Nephron (organoid): ENCODE data around the gene TP53TG5.

Experiments
- H3K27ac Mint-ChIP-seq, 3 experiments: 2 replicates each; pipeline ENCODE4 v1.8.0; 2020; ENCODE audit warnings: mixed read lengths in 3 of 3, mild to moderate bottlenecking in 2 of 3, moderate library complexity in 1 of 3
- H3K27me3 Mint-ChIP-seq: 2 replicates; pipeline ENCODE4 v1.8.0; 2021; ENCODE audit warnings: low read depth, mild to moderate bottlenecking, moderate library complexity, mixed read lengths
- H3K36me3 Mint-ChIP-seq: 2 replicates; pipeline ENCODE4 v1.8.0; 2020; ENCODE audit warnings: low read depth, mixed read lengths
- H3K4me1 Mint-ChIP-seq: 2 replicates; pipeline ENCODE4 v1.8.0; 2020; ENCODE audit warnings: mixed read lengths
- H3K4me3 Mint-ChIP-seq, 3 experiments: 2 replicates each; pipeline ENCODE4 v1.8.0; 2020; ENCODE audit warnings: mild to moderate bottlenecking in 3 of 3, mixed read lengths in 3 of 3, moderate library complexity in 2 of 3
- H3K9me3 Mint-ChIP-seq: 2 replicates; pipeline ENCODE4 v1.8.0; 2020; ENCODE audit warnings: mixed read lengths
- CTCF ChIP-seq, 3 experiments: fragments of 200-600 bp; sonication (generic); IDR thresholded peaks; one replicate each; pipeline ENCODE4 v1.5.0; 2021; ENCODE audit warnings: antibody characterized with exemption in 3 of 3; ENCODE audit not compliant: unreplicated experiment in 3 of 3

Gene TP53TG5

GRCh38 chr20:45420125-45420524 lies 42.0 kb upstream of the TP53TG5 start:
- no peak overlapping the region for H3K27ac Mint-ChIP-seq
- no peak for TF ChIP-seq CTCF (IDR thresholded peaks at IDR 0.05; ENCODE audit: unreplicated experiment in 3 of 3)
- H3K4me1 Mint-ChIP-seq = peaks cover 20% of the 10 kb centered on the region
- H3K9me3 Mint-ChIP-seq = no peaks in the 10 kb centered on the region
- peak overlapping the region in 1 of 3 experiments; percentile 26 for H3K4me3 Mint-ChIP-seq
- no peaks in the 10 kb centered on the region for H3K27me3 Mint-ChIP-seq
- peaks cover 30% of the 10 kb centered on the region for H3K36me3 Mint-ChIP-seq

DNA sequence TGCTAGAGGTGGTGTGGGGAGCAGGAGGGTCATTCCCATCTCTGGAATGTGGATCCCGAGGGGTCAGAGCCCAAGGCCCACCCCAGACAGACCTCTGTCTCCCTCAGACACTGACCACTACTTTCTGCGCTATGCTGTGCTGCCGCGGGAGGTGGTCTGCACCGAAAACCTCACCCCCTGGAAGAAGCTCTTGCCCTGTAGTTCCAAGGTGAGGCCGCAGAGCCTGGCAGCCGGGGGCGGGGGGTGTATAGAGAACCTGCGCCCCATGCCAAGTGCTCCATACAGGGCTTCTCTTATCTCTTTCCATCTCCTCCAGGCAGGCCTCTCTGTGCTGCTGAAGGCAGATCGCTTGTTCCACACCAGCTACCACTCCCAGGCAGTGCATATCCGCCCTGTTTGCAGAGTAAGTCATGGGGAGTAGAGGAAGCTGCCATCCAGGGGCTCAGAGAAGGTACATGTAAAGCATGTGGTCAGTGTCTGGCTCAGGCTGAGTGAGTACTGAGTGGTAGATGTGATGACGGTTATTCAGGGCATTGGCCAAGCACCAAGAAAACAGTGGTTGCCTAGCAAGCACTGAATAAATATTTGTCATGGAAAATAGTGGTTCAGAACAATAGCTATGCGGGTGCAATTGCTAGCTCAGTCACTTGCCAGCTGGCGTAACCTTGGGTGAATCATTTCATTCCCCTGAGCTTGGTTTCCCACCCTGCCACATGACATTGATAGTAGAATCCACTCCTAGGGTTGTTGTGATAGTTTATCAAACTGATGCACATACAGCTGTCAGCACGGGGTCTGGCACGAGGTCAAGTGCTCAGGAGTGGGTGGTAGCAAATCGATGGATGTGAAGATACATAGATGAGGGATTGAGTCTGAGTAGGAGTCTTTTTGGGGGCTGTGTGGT lies 41.3 kb upstream of the TP53TG5 start:
- no peaks in the 10 kb centered on the region for H3K27me3 Mint-ChIP-seq
- peak overlapping the region in 2 of 3 experiments; percentile 40 to 64 for H3K4me3 Mint-ChIP-seq
- TF ChIP-seq CTCF (IDR thresholded peaks at IDR 0.05; ENCODE audit: unreplicated experiment in 3 of 3) = no peak
- H3K4me1 Mint-ChIP-seq = peaks cover 21% of the 10 kb centered on the region
- H3K9me3 Mint-ChIP-seq = no peaks in the 10 kb centered on the region
- H3K36me3 Mint-ChIP-seq = peaks cover 26% of the 10 kb centered on the region
- H3K27ac Mint-ChIP-seq = no peak overlapping the region

DNA sequence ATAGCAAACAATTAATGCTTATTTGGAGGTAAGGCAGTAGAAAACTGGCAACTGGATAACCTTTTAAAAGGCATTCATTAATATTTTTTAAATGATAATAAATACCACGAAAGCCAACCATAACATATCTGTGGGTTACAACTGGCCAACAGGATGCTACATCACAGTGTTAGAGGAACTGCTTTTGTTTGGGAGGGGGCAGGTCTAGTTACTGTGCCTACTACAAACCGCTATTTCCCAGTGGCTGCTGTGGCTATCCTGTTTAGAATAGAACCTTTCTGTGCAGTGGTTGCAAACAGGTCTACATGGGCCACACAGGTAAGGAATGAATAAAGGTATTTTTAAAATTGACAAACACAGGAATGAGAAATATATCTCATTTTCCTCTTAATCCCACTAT lies 38.8 kb upstream of the TP53TG5 start:
- Mint-ChIP-seq H3K27ac (no peak overlapping the region), H3K4me1 (peaks cover 21% of the 10 kb centered on the region), H3K4me3 (peak overlapping the region; percentile 95 to 98 (median 96)), H3K27me3 (no peaks in the 10 kb centered on the region), H3K9me3 (no peaks in the 10 kb centered on the region), H3K36me3 (peaks cover 19% of the 10 kb centered on the region)
- TF ChIP-seq CTCF (IDR thresholded peaks at IDR 0.05; ENCODE audit: unreplicated experiment in 3 of 3) = no peak

DNA sequence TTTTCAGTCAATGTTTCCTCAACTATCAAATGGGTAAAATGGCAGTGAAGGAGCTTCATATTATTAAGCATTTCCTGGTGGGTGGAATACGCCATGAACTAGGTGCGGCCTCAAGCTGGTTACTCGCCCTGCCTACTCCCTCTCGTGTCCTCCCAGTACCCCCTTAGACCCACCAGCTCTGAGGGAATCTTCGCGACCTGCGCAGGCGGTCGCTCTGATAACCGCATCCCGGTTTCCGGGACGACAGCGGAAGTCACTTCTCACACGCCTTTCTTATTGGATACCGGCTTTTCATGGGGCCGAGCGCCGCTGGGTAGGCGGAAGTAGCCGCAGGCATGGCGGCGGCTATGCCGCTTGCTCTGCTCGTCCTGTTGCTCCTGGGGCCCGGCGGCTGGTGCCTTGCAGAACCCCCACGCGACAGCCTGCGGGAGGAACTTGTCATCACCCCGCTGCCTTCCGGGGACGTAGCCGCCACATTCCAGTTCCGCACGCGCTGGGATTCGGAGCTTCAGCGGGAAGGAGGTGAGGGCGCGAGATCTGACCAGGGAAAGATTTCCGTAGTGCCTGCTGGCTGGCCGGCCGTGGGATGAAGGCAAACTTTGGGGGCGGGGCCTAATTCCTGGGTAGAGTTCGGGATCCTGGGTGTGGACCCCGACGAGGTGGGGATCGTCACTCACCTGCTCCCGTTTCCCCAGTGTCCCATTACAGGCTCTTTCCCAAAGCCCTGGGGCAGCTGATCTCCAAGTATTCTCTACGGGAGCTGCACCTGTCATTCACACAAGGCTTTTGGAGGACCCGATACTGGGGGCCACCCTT lies 37.9 kb upstream of the TP53TG5 start, which contains the start of gene PIGT:
Gene PIGT (plus strand): TSS at position 320 of the 816 bp plus-strand sequence. CDS start 16 bp downstream, at position 336.
- Mint-ChIP-seq H3K4me3 (peak within 1 kb of the TSS; percentile 95 to 98 (median 96)), H3K27me3 (no peaks in the 10 kb centered on the region)

DNA sequence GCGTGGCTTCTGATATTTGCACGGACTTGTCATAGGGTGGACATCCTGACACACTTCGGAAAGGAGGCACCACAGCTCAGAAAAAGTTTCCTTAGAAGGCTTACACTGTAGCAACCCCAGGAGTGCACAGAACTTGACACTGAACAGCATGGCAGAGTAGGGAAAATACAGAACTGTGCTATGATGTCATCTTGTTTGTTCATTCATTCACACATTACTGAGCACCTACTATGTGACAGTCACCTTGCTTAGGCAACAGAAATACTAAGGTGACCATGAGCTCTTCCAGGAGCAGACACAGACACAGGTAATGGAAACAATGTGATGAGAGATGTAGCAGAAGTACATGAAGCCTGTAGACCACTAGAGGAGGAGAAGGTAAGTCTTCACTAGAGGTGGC lies 35.4 kb upstream of the TP53TG5 start:
- Mint-ChIP-seq H3K36me3 (no peaks in the 10 kb centered on the region), H3K4me1 (peaks cover 21% of the 10 kb centered on the region), H3K27ac (no peak overlapping the region), H3K27me3 (peaks cover 10% of the 10 kb centered on the region), H3K4me3 (peak overlapping the region in 1 of 3 experiments; percentile 25), H3K9me3 (no peaks in the 10 kb centered on the region)
- no peak for TF ChIP-seq CTCF (IDR thresholded peaks at IDR 0.05; ENCODE audit: unreplicated experiment in 3 of 3)

More for the DNA sequence above, 37.9 kb upstream of the TP53TG5 start, which contains the start of gene PIGT:
- H3K36me3 Mint-ChIP-seq = peaks cover 14% of the 10 kb centered on the region
- peaks cover 21% of the 10 kb centered on the region for H3K4me1 Mint-ChIP-seq
- peak within 1 kb of the TSS; percentile 78 to 95 (median 84) for H3K27ac Mint-ChIP-seq
- H3K9me3 Mint-ChIP-seq = no peaks in the 10 kb centered on the region
- TF ChIP-seq CTCF (IDR thresholded peaks at IDR 0.05; ENCODE audit: unreplicated experiment in 3 of 3) = no peak
